Adipocyte (in vitro differentiated cells): ENCODE data around the gene S1PR2.
"Not testable (repeated sequence)": the region's sequence is repeated elsewhere in the genome, so short reads cannot be mapped to it uniquely, and the experiment has no call there.

Experiments
- DNase-seq: peaks from one replicate; pipeline ENCODE4 v3.0.0-alpha.2; 2015; ENCODE audit warnings: low read depth
- H3K27me3 ChIP-seq: replicated peaks from 2 replicates; pipeline ENCODE4 v1.7.0; 2013; ENCODE audit warnings: mild to moderate bottlenecking, low read length, moderate library complexity; ENCODE audit not compliant: control insufficient read depth, insufficient read depth
- H3K36me3 ChIP-seq: 2 replicates; pipeline ENCODE4 v1.7.0; 2013; ENCODE audit warnings: low read length, mild to moderate bottlenecking, moderate library complexity; ENCODE audit not compliant: control insufficient read depth, insufficient read depth, severe bottlenecking
- H3K4me1 ChIP-seq: 2 replicates; pipeline ENCODE4 v1.7.0; 2013; ENCODE audit warnings: mild to moderate bottlenecking, low read length, moderate library complexity; ENCODE audit not compliant: control insufficient read depth, insufficient read depth
- H3K4me3 ChIP-seq: 2 replicates; pipeline ENCODE4 v1.7.0; 2013; ENCODE audit warnings: mild to moderate bottlenecking, low read length, moderate library complexity
- H3K9ac ChIP-seq: 2 replicates; pipeline ENCODE4 v1.7.0; 2013; ENCODE audit warnings: mild to moderate bottlenecking, low read length, moderate library complexity
- H3K9me3 ChIP-seq: 2 replicates; pipeline ENCODE4 v1.7.0; 2013; ENCODE audit warnings: mild to moderate bottlenecking, low read length, moderate library complexity; ENCODE audit not compliant: control insufficient read depth

The S1PR2 gene

GRCh38 chr19:10251792-10252694 is 20.9 kb upstream of the S1PR2 start, which contains the start of gene MRPL4:
TSS of gene MRPL4 (plus strand) at chr19:10252214. CDS start at chr19:10252254, 40 bp downstream.
- Histone ChIP-seq H3K4me1 (peaks cover 7% of the 10 kb centered on the region), H3K9me3 (no peaks in the 10 kb centered on the region), H3K36me3 (peaks cover 32% of the 10 kb centered on the region), H3K4me3 (peak within 1 kb of the TSS; percentile 99), H3K27me3 (no peaks in the 10 kb centered on the region), H3K9ac (peak within 1 kb of the TSS; percentile 96)
- peak; percentile 99 for DNase-seq

GRCh38 chr19:10246511-10246910 is 15.4 kb upstream of the S1PR2 start:
- DNase-seq = no peak
- Histone ChIP-seq H3K4me1 (peaks cover 10% of the 10 kb centered on the region), H3K27me3 (no peaks in the 10 kb centered on the region), H3K9ac (no peak overlapping the region), H3K4me3 (no peak overlapping the region), H3K9me3 (no peaks in the 10 kb centered on the region), H3K36me3 (no peaks in the 10 kb centered on the region)

GRCh38 chr19:10245189-10245939 is 14.2 kb upstream of the S1PR2 start:
- no peak for DNase-seq
- H3K4me3 ChIP-seq = no peak overlapping the region
- no peaks in the 10 kb centered on the region for H3K36me3 ChIP-seq
- no peaks in the 10 kb centered on the region for H3K27me3 ChIP-seq
- H3K9me3 ChIP-seq = no peaks in the 10 kb centered on the region
- peaks cover 10% of the 10 kb centered on the region for H3K4me1 ChIP-seq
- peak overlapping the region; percentile 8 for H3K9ac ChIP-seq

- no peaks in the 10 kb centered on the region for H3K9me3 ChIP-seq
- no peak overlapping the region for H3K9ac ChIP-seq
- H3K27me3 ChIP-seq = no peaks in the 10 kb centered on the region
- peaks cover 14% of the 10 kb centered on the region for H3K4me1 ChIP-seq
- no peak for DNase-seq
- H3K4me3 ChIP-seq = no peak overlapping the region
- H3K36me3 ChIP-seq = no peaks in the 10 kb centered on the region
These were observed 12.5 kb upstream of the S1PR2 start for GRCh38 chr19:10243606-10244005.

GRCh38 chr19:10241826-10242449 is 10.8 kb upstream of the S1PR2 start:
- not testable (repeated sequence) for H3K4me3 ChIP-seq, H3K9me3 ChIP-seq, H3K36me3 ChIP-seq, H3K9ac ChIP-seq, H3K27me3 ChIP-seq, DNase-seq
- H3K4me1 ChIP-seq = peaks cover 27% of the 10 kb centered on the region

GRCh38 chr19:10238172-10238783 is 7.1 kb upstream of the S1PR2 start:
- Histone ChIP-seq H3K4me1 (peaks cover 29% of the 10 kb centered on the region), H3K27me3 (no peaks in the 10 kb centered on the region), H3K4me3 (no peak overlapping the region), H3K36me3 (no peaks in the 10 kb centered on the region), H3K9ac (peak overlapping the region; percentile 16), H3K9me3 (no peaks in the 10 kb centered on the region)
- peak; percentile 13 for DNase-seq

- H3K4me1 ChIP-seq = peaks cover 28% of the 10 kb centered on the region
- no peaks in the 10 kb centered on the region for H3K9me3 ChIP-seq
These were observed 6.6 kb upstream of the S1PR2 start for GRCh38 chr19:10237702-10238101.

GRCh38 chr19:10235409-10235808 is 4.3 kb upstream of the S1PR2 start:
- H3K4me1 ChIP-seq = peaks cover 25% of the 10 kb centered on the region
- H3K9me3 ChIP-seq, H3K9ac ChIP-seq, H3K4me3 ChIP-seq, H3K27me3 ChIP-seq, H3K36me3 ChIP-seq, DNase-seq: not testable (repeated sequence)

More at GRCh38 chr19:10237702-10238101, 6.6 kb upstream of the S1PR2 start:
- Histone ChIP-seq H3K36me3 (no peaks in the 10 kb centered on the region), H3K9ac (peak overlapping the region; percentile 26), H3K27me3 (no peaks in the 10 kb centered on the region), H3K4me3 (no peak overlapping the region)
- DNase-seq = no peak

GRCh38 chr19:10235003-10235402 is 3.9 kb upstream of the S1PR2 start:
- Histone ChIP-seq H3K9ac (no peak overlapping the region), H3K4me1 (peaks cover 25% of the 10 kb centered on the region), H3K27me3 (no peaks in the 10 kb centered on the region), H3K4me3 (no peak overlapping the region), H3K9me3 (no peaks in the 10 kb centered on the region), H3K36me3 (no peaks in the 10 kb centered on the region)
- no peak for DNase-seq

GRCh38 chr19:10233946-10234345 is 2.8 kb upstream of the S1PR2 start:
- Histone ChIP-seq H3K4me1 (peaks cover 24% of the 10 kb centered on the region), H3K4me3 (no peak overlapping the region), H3K9ac (no peak overlapping the region), H3K36me3 (no peaks in the 10 kb centered on the region), H3K27me3 (no peaks in the 10 kb centered on the region), H3K9me3 (no peaks in the 10 kb centered on the region)
- no peak for DNase-seq
